WTC11 (cell line): Measurements from ENCODE around the gene PGGT1B. TPM values are rescaled to one million over a fixed set of nuclear protein-coding genes. Genes with fewer than 3 reads are reported as not detected.

Experiments used
- CBFB ChIP-seq: sonication (generic); formaldehyde crosslinking; IDR thresholded peaks from 2 replicates; pipeline ENCODE4 v1.8.1; 2022; ENCODE audit warnings: mild to moderate bottlenecking, low read depth, missing genetic modification reagents
- ESRRA ChIP-seq: sonication (generic); formaldehyde crosslinking; IDR thresholded peaks from 2 replicates; pipeline ENCODE4 v1.8.1; 2022; ENCODE audit warnings: mild to moderate bottlenecking, missing genetic modification reagents, borderline replicate concordance
- FOXK1 ChIP-seq: sonication (generic); formaldehyde crosslinking; IDR thresholded peaks from 2 replicates; pipeline ENCODE4 v1.8.0; 2022; ENCODE audit warnings: mild to moderate bottlenecking, moderate library complexity, missing genetic modification reagents
- FOXP1 ChIP-seq: sonication (generic); formaldehyde crosslinking; IDR thresholded peaks from 2 replicates; pipeline ENCODE4 v1.8.0; 2022; ENCODE audit warnings: missing genetic modification reagents, mild to moderate bottlenecking, moderate library complexity, borderline replicate concordance
- GABPB1 ChIP-seq: sonication (generic); formaldehyde crosslinking; IDR thresholded peaks from 2 replicates; pipeline ENCODE4 v1.8.1; 2023; ENCODE audit warnings: mild to moderate bottlenecking, missing genetic modification reagents
- IRF2 ChIP-seq: sonication (generic); formaldehyde crosslinking; IDR thresholded peaks from 2 replicates; pipeline ENCODE4 v1.8.0; 2022; ENCODE audit warnings: low read depth, missing genetic modification reagents, borderline replicate concordance
- JAZF1 ChIP-seq: fragments of 250-450 bp; sonication (Bioruptor Pico); IDR thresholded peaks from 2 replicates; pipeline ENCODE4 v1.9.0; 2021; ENCODE audit warnings: moderate library complexity, mild to moderate bottlenecking, inconsistent platforms
- NFE2L1 ChIP-seq: sonication (generic); formaldehyde crosslinking; IDR thresholded peaks from 2 replicates; pipeline ENCODE4 v1.8.1; 2023; ENCODE audit warnings: missing genetic modification reagents
- OVOL2 ChIP-seq: fragments of 250-450 bp; sonication (Bioruptor Pico); IDR thresholded peaks from 2 replicates; pipeline ENCODE4 v1.9.0; 2021; ENCODE audit warnings: mild to moderate bottlenecking, borderline replicate concordance
- RORB ChIP-seq: fragments of 250-450 bp; sonication (Bioruptor Pico); IDR thresholded peaks from 2 replicates; pipeline ENCODE4 v1.9.0; 2021; ENCODE audit warnings: mild to moderate bottlenecking
- SOX15 ChIP-seq: fragments of 250-450 bp; sonication (Bioruptor Pico); IDR thresholded peaks from 2 replicates; pipeline ENCODE4 v1.9.0; 2021; ENCODE audit warnings: mild to moderate bottlenecking
- ZBTB21 ChIP-seq: sonication (generic); formaldehyde crosslinking; IDR thresholded peaks from 2 replicates; pipeline ENCODE4 v1.8.1; 2023; ENCODE audit warnings: mild to moderate bottlenecking, missing genetic modification reagents, borderline replicate concordance
- ZNF138 ChIP-seq: sonication (generic); formaldehyde crosslinking; conservative IDR thresholded peaks from 2 replicates; pipeline ENCODE4 v1.8.1; 2022; ENCODE audit warnings: mild to moderate bottlenecking, moderate library complexity, missing genetic modification reagents
- ZNF219 ChIP-seq: sonication (generic); formaldehyde crosslinking; IDR thresholded peaks from 2 replicates; pipeline ENCODE4 v1.8.0; 2023; ENCODE audit warnings: missing genetic modification reagents, mild to moderate bottlenecking, borderline replicate concordance
- ZNF263 ChIP-seq: sonication (generic); formaldehyde crosslinking; IDR thresholded peaks from 2 replicates; pipeline ENCODE4 v1.8.1; 2022; ENCODE audit warnings: low read depth, mild to moderate bottlenecking, moderate library complexity, missing genetic modification reagents
- ZNF423 ChIP-seq: fragments of 250-450 bp; sonication (Bioruptor Pico); IDR thresholded peaks from 2 replicates; pipeline ENCODE4 v2.1.2; 2022; ENCODE audit warnings: mild to moderate bottlenecking, moderate library complexity
- total RNA-seq: library from RNA; stranded (reverse); gene quantifications from 3 replicates; pipeline ENCODE4 v1.2.3, GENCODE V29; 2021
- TF ChIP-seq, protein P1 (sequence below): fragments of 250-450 bp; sonication (Bioruptor Pico); IDR thresholded peaks from 2 replicates; pipeline ENCODE4 v2.1.2; 2022; ENCODE audit warnings: mild to moderate bottlenecking, moderate library complexity
- TF ChIP-seq, protein P2 (sequence below): sonication (generic); formaldehyde crosslinking; IDR thresholded peaks from 2 replicates; pipeline ENCODE4 v1.8.1; 2023; ENCODE audit warnings: mild to moderate bottlenecking, missing genetic modification reagents, borderline replicate concordance
- TF ChIP-seq, protein P3 (sequence below): fragments of 250-450 bp; sonication (Bioruptor Pico); IDR thresholded peaks from 2 replicates; pipeline ENCODE4 v1.9.0; 2021; ENCODE audit warnings: mild to moderate bottlenecking, borderline replicate concordance
- TF ChIP-seq, protein P4 (sequence below): sonication (generic); formaldehyde crosslinking; IDR thresholded peaks from 2 replicates; pipeline ENCODE4 v1.8.0; 2022; ENCODE audit warnings: missing genetic modification reagents
- TF ChIP-seq, protein P5 (sequence below): fragments of 250-450 bp; sonication (Bioruptor Pico); IDR thresholded peaks from 2 replicates; pipeline ENCODE4 v1.9.0; 2021; ENCODE audit warnings: mild to moderate bottlenecking
- TF ChIP-seq, protein P6 (sequence below): sonication (generic); formaldehyde crosslinking; IDR thresholded peaks from 2 replicates; pipeline ENCODE4 v1.8.0; 2023; ENCODE audit warnings: missing genetic modification reagents
- TF ChIP-seq, protein P7 (sequence below): sonication (generic); formaldehyde crosslinking; IDR thresholded peaks from 2 replicates; pipeline ENCODE4 v1.8.1; 2023; ENCODE audit warnings: mild to moderate bottlenecking, missing genetic modification reagents, moderate library complexity

The PGGT1B gene
- total RNA-seq, 1 experiment from 2014 or later = 43.0 TPM

DNA sequence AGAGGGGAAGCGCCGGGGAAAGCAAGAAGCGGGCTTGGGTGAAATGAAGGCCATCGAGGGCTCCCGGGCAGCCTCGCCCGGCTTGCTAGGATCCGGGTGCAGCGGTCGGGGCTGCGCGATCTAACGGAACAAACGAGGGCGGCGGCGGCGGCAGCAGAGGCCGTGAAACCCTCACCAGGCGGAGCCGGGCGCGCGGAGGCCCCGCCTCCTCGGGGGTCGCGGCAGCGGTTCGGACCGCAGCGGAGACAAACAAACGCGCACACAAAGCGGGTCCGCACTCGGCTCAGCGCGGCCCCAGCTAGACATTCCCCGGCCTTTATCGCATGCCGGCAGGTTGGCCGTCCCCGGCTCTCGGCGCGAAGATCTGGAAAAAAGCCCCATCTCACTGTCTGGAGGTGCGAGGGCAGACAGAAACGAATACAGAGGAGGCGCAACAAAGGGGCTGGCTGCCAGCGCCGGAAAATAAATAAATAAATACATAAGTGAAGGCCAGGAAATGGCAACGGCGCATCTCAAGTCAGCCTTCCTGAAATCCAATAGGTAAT, 82.4 kb downstream of the PGGT1B start (continued):
- TF ChIP-seq, protein P1, sequence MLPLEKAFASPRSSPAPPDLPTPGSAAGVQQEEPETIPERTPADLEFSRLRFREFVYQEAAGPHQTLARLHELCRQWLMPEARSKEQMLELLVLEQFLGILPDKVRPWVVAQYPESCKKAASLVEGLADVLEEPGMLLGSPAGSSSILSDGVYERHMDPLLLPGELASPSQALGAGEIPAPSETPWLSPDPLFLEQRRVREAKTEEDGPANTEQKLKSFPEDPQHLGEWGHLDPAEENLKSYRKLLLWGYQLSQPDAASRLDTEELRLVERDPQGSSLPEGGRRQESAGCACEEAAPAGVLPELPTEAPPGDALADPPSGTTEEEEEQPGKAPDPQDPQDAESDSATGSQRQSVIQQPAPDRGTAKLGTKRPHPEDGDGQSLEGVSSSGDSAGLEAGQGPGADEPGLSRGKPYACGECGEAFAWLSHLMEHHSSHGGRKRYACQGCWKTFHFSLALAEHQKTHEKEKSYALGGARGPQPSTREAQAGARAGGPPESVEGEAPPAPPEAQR (CRISPR knock-in tag) = no peak
- TF ChIP-seq CBFB (no peak), JAZF1 (CRISPR knock-in tag) (no peak), ZNF423 (no peak), FOXP1 (peak; percentile 74; the same call in 1 of the 2 replicates), IRF2 (CRISPR knock-in tag) (no peak), ZNF219 (CRISPR knock-in tag) (no peak), OVOL2 (CRISPR knock-in tag) (no peak), ZBTB21 (CRISPR knock-in tag) (peak; percentile 33; the same call in 1 of the 2 replicates), ZNF138 (CRISPR knock-in tag) (no peak), SOX15 (no peak), GABPB1 (CRISPR knock-in tag) (no peak), RORB (no peak), FOXK1 (CRISPR knock-in tag) (no peak), NFE2L1 (CRISPR knock-in tag) (peak; percentile 67; the same call in 1 of the 2 replicates), ESRRA (0 out of 2 replicates have a peak, but pooled peaks have one; percentile 15), ZNF263 (CRISPR knock-in tag) (no peak)
- TF ChIP-seq, protein P2, sequence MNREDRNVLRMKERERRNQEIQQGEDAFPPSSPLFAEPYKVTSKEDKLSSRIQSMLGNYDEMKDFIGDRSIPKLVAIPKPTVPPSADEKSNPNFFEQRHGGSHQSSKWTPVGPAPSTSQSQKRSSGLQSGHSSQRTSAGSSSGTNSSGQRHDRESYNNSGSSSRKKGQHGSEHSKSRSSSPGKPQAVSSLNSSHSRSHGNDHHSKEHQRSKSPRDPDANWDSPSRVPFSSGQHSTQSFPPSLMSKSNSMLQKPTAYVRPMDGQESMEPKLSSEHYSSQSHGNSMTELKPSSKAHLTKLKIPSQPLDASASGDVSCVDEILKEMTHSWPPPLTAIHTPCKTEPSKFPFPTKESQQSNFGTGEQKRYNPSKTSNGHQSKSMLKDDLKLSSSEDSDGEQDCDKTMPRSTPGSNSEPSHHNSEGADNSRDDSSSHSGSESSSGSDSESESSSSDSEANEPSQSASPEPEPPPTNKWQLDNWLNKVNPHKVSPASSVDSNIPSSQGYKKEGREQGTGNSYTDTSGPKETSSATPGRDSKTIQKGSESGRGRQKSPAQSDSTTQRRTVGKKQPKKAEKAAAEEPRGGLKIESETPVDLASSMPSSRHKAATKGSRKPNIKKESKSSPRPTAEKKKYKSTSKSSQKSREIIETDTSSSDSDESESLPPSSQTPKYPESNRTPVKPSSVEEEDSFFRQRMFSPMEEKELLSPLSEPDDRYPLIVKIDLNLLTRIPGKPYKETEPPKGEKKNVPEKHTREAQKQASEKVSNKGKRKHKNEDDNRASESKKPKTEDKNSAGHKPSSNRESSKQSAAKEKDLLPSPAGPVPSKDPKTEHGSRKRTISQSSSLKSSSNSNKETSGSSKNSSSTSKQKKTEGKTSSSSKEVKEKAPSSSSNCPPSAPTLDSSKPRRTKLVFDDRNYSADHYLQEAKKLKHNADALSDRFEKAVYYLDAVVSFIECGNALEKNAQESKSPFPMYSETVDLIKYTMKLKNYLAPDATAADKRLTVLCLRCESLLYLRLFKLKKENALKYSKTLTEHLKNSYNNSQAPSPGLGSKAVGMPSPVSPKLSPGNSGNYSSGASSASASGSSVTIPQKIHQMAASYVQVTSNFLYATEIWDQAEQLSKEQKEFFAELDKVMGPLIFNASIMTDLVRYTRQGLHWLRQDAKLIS (CRISPR knock-in tag) = 0 out of 2 replicates have a peak, but pooled peaks have one; percentile 49
- TF ChIP-seq, protein P3, sequence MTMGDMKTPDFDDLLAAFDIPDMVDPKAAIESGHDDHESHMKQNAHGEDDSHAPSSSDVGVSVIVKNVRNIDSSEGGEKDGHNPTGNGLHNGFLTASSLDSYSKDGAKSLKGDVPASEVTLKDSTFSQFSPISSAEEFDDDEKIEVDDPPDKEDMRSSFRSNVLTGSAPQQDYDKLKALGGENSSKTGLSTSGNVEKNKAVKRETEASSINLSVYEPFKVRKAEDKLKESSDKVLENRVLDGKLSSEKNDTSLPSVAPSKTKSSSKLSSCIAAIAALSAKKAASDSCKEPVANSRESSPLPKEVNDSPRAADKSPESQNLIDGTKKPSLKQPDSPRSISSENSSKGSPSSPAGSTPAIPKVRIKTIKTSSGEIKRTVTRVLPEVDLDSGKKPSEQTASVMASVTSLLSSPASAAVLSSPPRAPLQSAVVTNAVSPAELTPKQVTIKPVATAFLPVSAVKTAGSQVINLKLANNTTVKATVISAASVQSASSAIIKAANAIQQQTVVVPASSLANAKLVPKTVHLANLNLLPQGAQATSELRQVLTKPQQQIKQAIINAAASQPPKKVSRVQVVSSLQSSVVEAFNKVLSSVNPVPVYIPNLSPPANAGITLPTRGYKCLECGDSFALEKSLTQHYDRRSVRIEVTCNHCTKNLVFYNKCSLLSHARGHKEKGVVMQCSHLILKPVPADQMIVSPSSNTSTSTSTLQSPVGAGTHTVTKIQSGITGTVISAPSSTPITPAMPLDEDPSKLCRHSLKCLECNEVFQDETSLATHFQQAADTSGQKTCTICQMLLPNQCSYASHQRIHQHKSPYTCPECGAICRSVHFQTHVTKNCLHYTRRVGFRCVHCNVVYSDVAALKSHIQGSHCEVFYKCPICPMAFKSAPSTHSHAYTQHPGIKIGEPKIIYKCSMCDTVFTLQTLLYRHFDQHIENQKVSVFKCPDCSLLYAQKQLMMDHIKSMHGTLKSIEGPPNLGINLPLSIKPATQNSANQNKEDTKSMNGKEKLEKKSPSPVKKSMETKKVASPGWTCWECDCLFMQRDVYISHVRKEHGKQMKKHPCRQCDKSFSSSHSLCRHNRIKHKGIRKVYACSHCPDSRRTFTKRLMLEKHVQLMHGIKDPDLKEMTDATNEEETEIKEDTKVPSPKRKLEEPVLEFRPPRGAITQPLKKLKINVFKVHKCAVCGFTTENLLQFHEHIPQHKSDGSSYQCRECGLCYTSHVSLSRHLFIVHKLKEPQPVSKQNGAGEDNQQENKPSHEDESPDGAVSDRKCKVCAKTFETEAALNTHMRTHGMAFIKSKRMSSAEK = no peak
- TF ChIP-seq, protein P4, sequence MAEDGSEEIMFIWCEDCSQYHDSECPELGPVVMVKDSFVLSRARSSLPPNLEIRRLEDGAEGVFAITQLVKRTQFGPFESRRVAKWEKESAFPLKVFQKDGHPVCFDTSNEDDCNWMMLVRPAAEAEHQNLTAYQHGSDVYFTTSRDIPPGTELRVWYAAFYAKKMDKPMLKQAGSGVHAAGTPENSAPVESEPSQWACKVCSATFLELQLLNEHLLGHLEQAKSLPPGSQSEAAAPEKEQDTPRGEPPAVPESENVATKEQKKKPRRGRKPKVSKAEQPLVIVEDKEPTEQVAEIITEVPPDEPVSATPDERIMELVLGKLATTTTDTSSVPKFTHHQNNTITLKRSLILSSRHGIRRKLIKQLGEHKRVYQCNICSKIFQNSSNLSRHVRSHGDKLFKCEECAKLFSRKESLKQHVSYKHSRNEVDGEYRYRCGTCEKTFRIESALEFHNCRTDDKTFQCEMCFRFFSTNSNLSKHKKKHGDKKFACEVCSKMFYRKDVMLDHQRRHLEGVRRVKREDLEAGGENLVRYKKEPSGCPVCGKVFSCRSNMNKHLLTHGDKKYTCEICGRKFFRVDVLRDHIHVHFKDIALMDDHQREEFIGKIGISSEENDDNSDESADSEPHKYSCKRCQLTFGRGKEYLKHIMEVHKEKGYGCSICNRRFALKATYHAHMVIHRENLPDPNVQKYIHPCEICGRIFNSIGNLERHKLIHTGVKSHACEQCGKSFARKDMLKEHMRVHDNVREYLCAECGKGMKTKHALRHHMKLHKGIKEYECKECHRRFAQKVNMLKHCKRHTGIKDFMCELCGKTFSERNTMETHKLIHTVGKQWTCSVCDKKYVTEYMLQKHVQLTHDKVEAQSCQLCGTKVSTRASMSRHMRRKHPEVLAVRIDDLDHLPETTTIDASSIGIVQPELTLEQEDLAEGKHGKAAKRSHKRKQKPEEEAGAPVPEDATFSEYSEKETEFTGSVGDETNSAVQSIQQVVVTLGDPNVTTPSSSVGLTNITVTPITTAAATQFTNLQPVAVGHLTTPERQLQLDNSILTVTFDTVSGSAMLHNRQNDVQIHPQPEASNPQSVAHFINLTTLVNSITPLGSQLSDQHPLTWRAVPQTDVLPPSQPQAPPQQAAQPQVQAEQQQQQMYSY (CRISPR knock-in tag) = no peak
- TF ChIP-seq, protein P5, sequence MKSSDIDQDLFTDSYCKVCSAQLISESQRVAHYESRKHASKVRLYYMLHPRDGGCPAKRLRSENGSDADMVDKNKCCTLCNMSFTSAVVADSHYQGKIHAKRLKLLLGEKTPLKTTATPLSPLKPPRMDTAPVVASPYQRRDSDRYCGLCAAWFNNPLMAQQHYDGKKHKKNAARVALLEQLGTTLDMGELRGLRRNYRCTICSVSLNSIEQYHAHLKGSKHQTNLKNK (CRISPR knock-in tag) = no peak
- TF ChIP-seq, protein P6, sequence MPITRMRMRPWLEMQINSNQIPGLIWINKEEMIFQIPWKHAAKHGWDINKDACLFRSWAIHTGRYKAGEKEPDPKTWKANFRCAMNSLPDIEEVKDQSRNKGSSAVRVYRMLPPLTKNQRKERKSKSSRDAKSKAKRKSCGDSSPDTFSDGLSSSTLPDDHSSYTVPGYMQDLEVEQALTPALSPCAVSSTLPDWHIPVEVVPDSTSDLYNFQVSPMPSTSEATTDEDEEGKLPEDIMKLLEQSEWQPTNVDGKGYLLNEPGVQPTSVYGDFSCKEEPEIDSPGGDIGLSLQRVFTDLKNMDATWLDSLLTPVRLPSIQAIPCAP = no peak
- TF ChIP-seq, protein P7, sequence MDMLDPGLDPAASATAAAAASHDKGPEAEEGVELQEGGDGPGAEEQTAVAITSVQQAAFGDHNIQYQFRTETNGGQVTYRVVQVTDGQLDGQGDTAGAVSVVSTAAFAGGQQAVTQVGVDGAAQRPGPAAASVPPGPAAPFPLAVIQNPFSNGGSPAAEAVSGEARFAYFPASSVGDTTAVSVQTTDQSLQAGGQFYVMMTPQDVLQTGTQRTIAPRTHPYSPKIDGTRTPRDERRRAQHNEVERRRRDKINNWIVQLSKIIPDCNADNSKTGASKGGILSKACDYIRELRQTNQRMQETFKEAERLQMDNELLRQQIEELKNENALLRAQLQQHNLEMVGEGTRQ = no peak
